HG02852 (cell line): ENCODE measurements around the gene IL17RA.
A peak's percentile ranks its signal among the peaks of the same experiment; 100 is the strongest.

ENCODE experiments used
- ATAC-seq: cut with Tn5 transposase; IDR thresholded peaks from one replicate; pipeline ENCODE4 v1.9.1; 2021; ENCODE audit warnings: mild to moderate bottlenecking, moderate library complexity; ENCODE audit not compliant: unreplicated experiment

Gene IL17RA

GRCh38 chr22:17083811-17084441, 874 bp upstream of the IL17RA start:
- ATAC-seq: no peak

- peak; percentile 4 for ATAC-seq
Observed at GRCh38 chr22:17085277-17086181, 729 bp downstream of the IL17RA start.

- ATAC-seq: no peak
Observed at GRCh38 chr22:17086296-17086695, 1.5 kb downstream of the IL17RA start.

- ATAC-seq: no peak
Observed at GRCh38 chr22:17086788-17087497, 2.1 kb downstream of the IL17RA start.

GRCh38 chr22:17087498-17088131, 2.8 kb downstream of the IL17RA start:
- ATAC-seq: peak; percentile 43

- ATAC-seq: no peak
Observed at GRCh38 chr22:17090550-17090949, 5.8 kb downstream of the IL17RA start.

GRCh38 chr22:17091851-17092250, 7.1 kb downstream of the IL17RA start:
- ATAC-seq: no peak

GRCh38 chr22:17093081-17093480, 8.3 kb downstream of the IL17RA start:
- no peak for ATAC-seq

- no peak for ATAC-seq
Observed at GRCh38 chr22:17095538-17095937, 10.7 kb downstream of the IL17RA start.

- ATAC-seq: no peak
Observed at GRCh38 chr22:17096071-17096470, 11.3 kb downstream of the IL17RA start.

GRCh38 chr22:17097062-17097461, 12.3 kb downstream of the IL17RA start:
- no peak for ATAC-seq

- ATAC-seq: no peak
Observed at GRCh38 chr22:17097701-17098100, 12.9 kb downstream of the IL17RA start.

- no peak for ATAC-seq
Observed at GRCh38 chr22:17098379-17098819, 13.6 kb downstream of the IL17RA start.

- ATAC-seq: no peak
Observed at GRCh38 chr22:17100621-17101020, 15.8 kb downstream of the IL17RA start.

- ATAC-seq: no peak
Observed at GRCh38 chr22:17101475-17102296, 16.9 kb downstream of the IL17RA start.

GRCh38 chr22:17102297-17102667, 17.5 kb downstream of the IL17RA start:
- ATAC-seq: no peak

GRCh38 chr22:17103351-17103750, 18.6 kb downstream of the IL17RA start:
- no peak for ATAC-seq

GRCh38 chr22:17104336-17104935, 19.6 kb downstream of the IL17RA start:
- ATAC-seq: no peak

- no peak for ATAC-seq
Observed at GRCh38 chr22:17105143-17106129, 20.6 kb downstream of the IL17RA start.
